Breast epithelium (tissue), 4 donors: Measurements from ENCODE around the gene LRRC75B. TPM values are rescaled to one million over a fixed set of nuclear protein-coding genes. Genes with fewer than 3 reads are reported as not detected.
"Not testable (repeated sequence)": the region's sequence is repeated elsewhere in the genome, so short reads cannot be mapped to it uniquely, and the experiment has no call there.

ENCODE experiments used
- DNase-seq, 2 donors: peaks; one replicate each; pipeline ENCODE4 v3.0.0-alpha.2; 2019; ENCODE audit warnings: low spot score in 2 of 2
- H3K27ac ChIP-seq, 2 donors: fragments of 200-600 bp; sonication (generic) in 1 of 2; one replicate each; pipeline ENCODE4 v1.5.1; 2016 to 2019; ENCODE audit warnings: mild to moderate bottlenecking in 1 of 2
- H3K27me3 ChIP-seq, 2 donors: fragments of 200-600 bp; sonication (generic) in 1 of 2; one replicate each; pipeline versions ENCODE4 v1.5.1 to v1.6.0; 2017 to 2019; ENCODE audit warnings: control low read depth in 1 of 2, mild to moderate bottlenecking in 1 of 2
- H3K36me3 ChIP-seq: fragments of 200-600 bp; one replicate; pipeline ENCODE4 v1.5.1; 2019
- H3K4me1 ChIP-seq, 2 donors: fragments of 200-600 bp; sonication (generic); one replicate each; pipeline ENCODE4 v1.5.1; 2016 to 2019; ENCODE audit warnings: control low read depth in 1 of 2
- H3K4me3 ChIP-seq, 3 donors: fragments of 200-600 bp; sonication (generic); 1 replicate in 2 of 3; 2 replicates in 1 of 3; pipeline ENCODE4 v1.5.1; 2016 to 2019; ENCODE audit warnings: mild to moderate bottlenecking in 3 of 3, moderate library complexity in 2 of 3
- H3K9me3 ChIP-seq, 2 donors: fragments of 200-600 bp; sonication (generic) in 1 of 2; one replicate each; pipeline ENCODE4 v1.5.1; 2016 to 2019; ENCODE audit warnings: control low read depth in 1 of 2
- CTCF ChIP-seq, 3 donors: fragments of 450-650 bp; IDR thresholded peaks; one replicate each; pipeline ENCODE4 v1.5.1; 2016 to 2017; ENCODE audit warnings: antibody characterized with exemption in 3 of 3, mild to moderate bottlenecking in 3 of 3, moderate library complexity in 3 of 3
- intact Hi-C: fragments of 100-400 bp; cut with DNase I; formaldehyde crosslinking; loops from one replicate; pipeline ENCODE4 v1.15.1; 2023; ENCODE audit warnings: low total_unique reads
- total RNA-seq, 3 donors: library from RNA; depleted of rRNA; stranded (reverse); fragments of >200 nt; gene quantifications; one replicate each; pipeline ENCODE4 v1.1.0, GENCODE V29; 2016

LRRC75B gene
- total RNA-seq, 3 donors from 2014 or later = 10.7 to 23.1 (median 20.0) TPM

GRCh38 chr22:24629069-24629468 lies 36.2 kb upstream of the LRRC75B start:
- H3K36me3 ChIP-seq, H3K4me3 ChIP-seq, intact Hi-C loops, DNase-seq, H3K27me3 ChIP-seq, H3K27ac ChIP-seq, H3K9me3 ChIP-seq, H3K4me1 ChIP-seq: not testable (repeated sequence)
- TF ChIP-seq CTCF (IDR thresholded peaks at IDR 0.05) = peak in 2 of 3 donors; percentile 8 to 48

- H3K4me3 ChIP-seq, intact Hi-C loops, H3K9me3 ChIP-seq, DNase-seq, H3K36me3 ChIP-seq, H3K27me3 ChIP-seq, H3K4me1 ChIP-seq, H3K27ac ChIP-seq: not testable (repeated sequence)
These were observed 35.0 kb upstream of the LRRC75B start for GRCh38 chr22:24627911-24628310.

- H3K36me3 ChIP-seq, H3K27ac ChIP-seq, H3K9me3 ChIP-seq, intact Hi-C loops, DNase-seq, H3K4me3 ChIP-seq, H3K4me1 ChIP-seq, H3K27me3 ChIP-seq: not testable (repeated sequence)
These were observed 29.7 kb upstream of the LRRC75B start for GRCh38 chr22:24622596-24622995.

GRCh38 chr22:24621244-24621643 lies 28.4 kb upstream of the LRRC75B start:
- H3K4me1 ChIP-seq, H3K36me3 ChIP-seq, DNase-seq, H3K9me3 ChIP-seq, intact Hi-C loops, H3K4me3 ChIP-seq, H3K27me3 ChIP-seq, H3K27ac ChIP-seq: not testable (repeated sequence)

- H3K36me3 ChIP-seq, H3K27ac ChIP-seq, H3K27me3 ChIP-seq, H3K9me3 ChIP-seq, intact Hi-C loops, H3K4me1 ChIP-seq, H3K4me3 ChIP-seq, DNase-seq: not testable (repeated sequence)
These were observed 21.9 kb upstream of the LRRC75B start for GRCh38 chr22:24614794-24615193.

- H3K9me3 ChIP-seq, intact Hi-C loops, H3K4me1 ChIP-seq, H3K36me3 ChIP-seq, H3K27ac ChIP-seq, H3K4me3 ChIP-seq, DNase-seq, H3K27me3 ChIP-seq: not testable (repeated sequence)
These were observed 17.0 kb upstream of the LRRC75B start for GRCh38 chr22:24609888-24610287.

- H3K27me3 ChIP-seq, H3K9me3 ChIP-seq, H3K4me1 ChIP-seq, intact Hi-C loops, H3K36me3 ChIP-seq, H3K4me3 ChIP-seq, H3K27ac ChIP-seq, DNase-seq: not testable (repeated sequence)
These were observed 15.5 kb upstream of the LRRC75B start for GRCh38 chr22:24608327-24608726.

GRCh38 chr22:24607429-24607983 lies 14.6 kb upstream of the LRRC75B start:
- H3K36me3 ChIP-seq, H3K27ac ChIP-seq, DNase-seq, intact Hi-C loops, H3K9me3 ChIP-seq, H3K27me3 ChIP-seq, H3K4me3 ChIP-seq, H3K4me1 ChIP-seq: not testable (repeated sequence)

- H3K27me3 ChIP-seq, H3K9me3 ChIP-seq, DNase-seq, H3K27ac ChIP-seq, H3K4me3 ChIP-seq, intact Hi-C loops, H3K36me3 ChIP-seq, H3K4me1 ChIP-seq: not testable (repeated sequence)
These were observed 13.5 kb upstream of the LRRC75B start for GRCh38 chr22:24606340-24606739.

- Histone ChIP-seq H3K27ac (peak overlapping the region; percentile 59 to 60), H3K4me3 (peak overlapping the region; percentile 1 to 41 (median 20))
- DNase-seq, H3K4me1 ChIP-seq, H3K36me3 ChIP-seq, H3K9me3 ChIP-seq, intact Hi-C loops, H3K27me3 ChIP-seq: not testable (repeated sequence)
These were observed 11.1 kb upstream of the LRRC75B start for GRCh38 chr22:24603770-24604629.

GRCh38 chr22:24602847-24603769 lies 10.2 kb upstream of the LRRC75B start, which contains the start of gene GGT1:
Gene GGT1, plus strand, starts transcription at chr22:24603193. Its CDS starts 7,889 bp downstream, at chr22:24611082.
- DNase-seq, intact Hi-C loops, H3K9me3 ChIP-seq, H3K36me3 ChIP-seq, H3K4me1 ChIP-seq, H3K27me3 ChIP-seq: not testable (repeated sequence)
- peak within 1 kb of the TSS; percentile 59 to 60 for H3K27ac ChIP-seq
- H3K4me3 ChIP-seq = peak within 1 kb of the TSS; percentile 1 to 41 (median 20)
